DOHH2 (cell line): ENCODE data around the gene SRC.

Experiments
- H3F3A ChIP-seq: fragments of 200-600 bp; sonication (generic), shearing (Covaris generic); 2 replicates; pipeline ENCODE4 v1.6.0; 2016; ENCODE audit warnings: antibody characterized with exemption, mild to moderate bottlenecking; ENCODE audit not compliant: control insufficient read depth, insufficient read depth
- H3K27ac ChIP-seq: fragments of 200-600 bp; sonication (generic); 2 replicates; pipeline ENCODE4 v1.5.1; 2014; ENCODE audit warnings: low read depth, mild to moderate bottlenecking, low read length, moderate library complexity
- H3K27me3 ChIP-seq: fragments of 200-600 bp; sonication (generic); 2 replicates; pipeline ENCODE4 v1.6.1; 2014; ENCODE audit warnings: mild to moderate bottlenecking, low read length, mixed read lengths; ENCODE audit not compliant: control insufficient read depth
- H3K36me3 ChIP-seq: fragments of 200-600 bp; sonication (generic); 2 replicates; pipeline ENCODE4 v1.6.1; 2014; ENCODE audit warnings: mild to moderate bottlenecking, low read length, moderate library complexity, mixed read lengths; ENCODE audit not compliant: control insufficient read depth
- H3K4me1 ChIP-seq: fragments of 200-600 bp; sonication (generic); 2 replicates; pipeline ENCODE4 v1.6.1; 2014; ENCODE audit warnings: mild to moderate bottlenecking, low read length, mixed read lengths; ENCODE audit not compliant: control insufficient read depth
- H3K4me2 ChIP-seq: fragments of 200-600 bp; sonication (generic); 2 replicates; pipeline ENCODE4 v1.6.0; 2014; ENCODE audit warnings: mild to moderate bottlenecking, low read length, moderate library complexity
- H3K4me3 ChIP-seq: fragments of 200-600 bp; sonication (generic); 2 replicates; pipeline ENCODE4 v1.5.1; 2014; ENCODE audit warnings: mild to moderate bottlenecking, low read length, mixed read lengths
- H3K79me2 ChIP-seq: fragments of 200-600 bp; sonication (generic); 2 replicates; pipeline ENCODE4 v1.6.1; 2014; ENCODE audit warnings: mild to moderate bottlenecking, low read length, mixed read lengths; ENCODE audit not compliant: control insufficient read depth
- H3K9me2 ChIP-seq: fragments of 200-600 bp; sonication (generic); replicated peaks from 2 replicates; pipeline ENCODE4 v1.6.1; 2014; ENCODE audit warnings: mild to moderate bottlenecking, low read length, mixed read lengths; ENCODE audit not compliant: control insufficient read depth
- H3K9me3 ChIP-seq: fragments of 200-600 bp; sonication (generic); 2 replicates; pipeline ENCODE4 v1.6.1; 2014; ENCODE audit warnings: antibody characterized with exemption, low read length, mixed read lengths; ENCODE audit not compliant: control insufficient read depth, insufficient read depth
- H4K20me1 ChIP-seq: fragments of 200-600 bp; sonication (generic); 2 replicates; pipeline ENCODE4 v1.6.0; 2014; ENCODE audit warnings: low read depth, mild to moderate bottlenecking, antibody characterized with exemption, low read length, moderate library complexity; ENCODE audit not compliant: control insufficient read depth, insufficient read depth
- EZH2phosphoT487 ChIP-seq: fragments of 200-600 bp; sonication (generic); IDR thresholded peaks from 2 replicates; pipeline ENCODE4 v1.6.1; 2017; ENCODE audit warnings: borderline replicate concordance, mild to moderate bottlenecking, antibody characterized with exemption, low read length, moderate library complexity, mixed read lengths
- TF ChIP-seq, protein P1 (sequence below): fragments of 200-600 bp; sonication (generic); IDR thresholded peaks from one replicate; pipeline ENCODE4 v1.5.1; 2014; ENCODE audit warnings: antibody characterized with exemption, mild to moderate bottlenecking, low read depth, low read length; ENCODE audit not compliant: poor library complexity, severe bottlenecking

SRC gene

DNA sequence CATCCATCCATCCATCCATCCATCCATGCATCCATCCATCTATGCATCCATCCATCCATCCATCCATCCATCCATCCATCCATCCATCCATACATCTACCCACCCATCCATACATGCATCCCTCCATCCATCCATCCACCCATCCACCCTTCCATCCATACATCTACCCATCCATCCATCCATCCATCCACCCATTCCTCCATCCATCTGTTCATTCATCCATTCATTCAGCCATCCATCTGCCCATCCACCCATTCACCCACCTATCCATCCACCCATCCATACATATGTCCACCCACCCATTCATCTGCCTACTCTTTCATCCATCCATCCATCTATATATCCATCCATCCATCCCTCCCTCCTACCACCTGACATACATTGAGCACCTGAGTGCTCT is 104.4 kb downstream of the SRC start:
- H3F3A ChIP-seq, result no peaks in the 10 kb centered on the region
- H3K4me2 ChIP-seq, result no peak overlapping the region
- H3K36me3 ChIP-seq, result no peaks in the 10 kb centered on the region
- no peak for TF ChIP-seq EZH2phosphoT487
- TF ChIP-seq, protein P1, sequence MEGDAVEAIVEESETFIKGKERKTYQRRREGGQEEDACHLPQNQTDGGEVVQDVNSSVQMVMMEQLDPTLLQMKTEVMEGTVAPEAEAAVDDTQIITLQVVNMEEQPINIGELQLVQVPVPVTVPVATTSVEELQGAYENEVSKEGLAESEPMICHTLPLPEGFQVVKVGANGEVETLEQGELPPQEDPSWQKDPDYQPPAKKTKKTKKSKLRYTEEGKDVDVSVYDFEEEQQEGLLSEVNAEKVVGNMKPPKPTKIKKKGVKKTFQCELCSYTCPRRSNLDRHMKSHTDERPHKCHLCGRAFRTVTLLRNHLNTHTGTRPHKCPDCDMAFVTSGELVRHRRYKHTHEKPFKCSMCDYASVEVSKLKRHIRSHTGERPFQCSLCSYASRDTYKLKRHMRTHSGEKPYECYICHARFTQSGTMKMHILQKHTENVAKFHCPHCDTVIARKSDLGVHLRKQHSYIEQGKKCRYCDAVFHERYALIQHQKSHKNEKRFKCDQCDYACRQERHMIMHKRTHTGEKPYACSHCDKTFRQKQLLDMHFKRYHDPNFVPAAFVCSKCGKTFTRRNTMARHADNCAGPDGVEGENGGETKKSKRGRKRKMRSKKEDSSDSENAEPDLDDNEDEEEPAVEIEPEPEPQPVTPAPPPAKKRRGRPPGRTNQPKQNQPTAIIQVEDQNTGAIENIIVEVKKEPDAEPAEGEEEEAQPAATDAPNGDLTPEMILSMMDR, result no peak
- H3K9me3 ChIP-seq, result no peaks in the 10 kb centered on the region
- H3K79me2 ChIP-seq, result no peaks in the 10 kb centered on the region
- H3K4me3 ChIP-seq, result no peak overlapping the region
- peaks cover 4% of the 10 kb centered on the region; the same call in 1 of the 2 replicates for H3K27me3 ChIP-seq
- H3K27ac ChIP-seq, result no peak overlapping the region
- no peaks in the 10 kb centered on the region for H3K9me2 ChIP-seq
- H4K20me1 ChIP-seq, result no peaks in the 10 kb centered on the region
- no peaks in the 10 kb centered on the region for H3K4me1 ChIP-seq

GRCh38 chr20:37451616-37452015 is 105.7 kb downstream of the SRC start:
- H3K27ac ChIP-seq, result no peak overlapping the region
- no peaks in the 10 kb centered on the region for H3K79me2 ChIP-seq
- H3K4me3 ChIP-seq, result no peak overlapping the region
- TF ChIP-seq, protein P1, result no peak
- TF ChIP-seq EZH2phosphoT487, result no peak
- no peaks in the 10 kb centered on the region for H4K20me1 ChIP-seq
- no peaks in the 10 kb centered on the region for H3K4me1 ChIP-seq
- no peaks in the 10 kb centered on the region for H3F3A ChIP-seq
- H3K9me2 ChIP-seq, result no peaks in the 10 kb centered on the region
- H3K9me3 ChIP-seq, result no peaks in the 10 kb centered on the region
- no peaks in the 10 kb centered on the region for H3K36me3 ChIP-seq
- H3K4me2 ChIP-seq, result no peak overlapping the region
- H3K27me3 ChIP-seq, result peaks cover 6% of the 10 kb centered on the region; the same call in 1 of the 2 replicates

DNA sequence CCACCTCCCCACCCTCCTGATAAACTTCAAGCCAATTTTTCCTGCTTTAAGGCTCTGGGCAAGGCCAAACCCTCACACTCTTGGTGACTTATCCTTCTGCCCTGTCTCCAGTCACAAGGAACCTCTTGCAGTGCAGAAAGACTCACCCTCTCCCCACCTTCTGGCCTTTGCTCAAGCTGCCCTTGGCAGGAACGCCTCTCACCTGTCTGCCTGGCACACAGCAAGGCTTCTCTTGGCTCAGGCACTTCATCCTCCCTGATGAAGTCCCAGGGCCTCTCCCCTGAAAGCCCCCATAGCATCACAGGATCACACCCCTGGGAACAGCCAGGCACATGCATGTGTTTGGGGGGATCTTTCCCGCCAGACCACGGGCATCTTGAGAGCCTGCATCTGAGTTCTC is 106.3 kb downstream of the SRC start:
- Histone ChIP-seq H3K79me2 (no peaks in the 10 kb centered on the region), H3K4me3 (no peak overlapping the region), H3K4me1 (no peaks in the 10 kb centered on the region), H3K4me2 (no peak overlapping the region), H3K9me2 (no peaks in the 10 kb centered on the region), H3K27me3 (peaks cover 6% of the 10 kb centered on the region; the same call in 1 of the 2 replicates), H3K27ac (no peak overlapping the region), H4K20me1 (no peaks in the 10 kb centered on the region), H3K36me3 (no peaks in the 10 kb centered on the region), H3F3A (no peaks in the 10 kb centered on the region), H3K9me3 (no peaks in the 10 kb centered on the region)
- TF ChIP-seq, protein P1, result no peak

DNA sequence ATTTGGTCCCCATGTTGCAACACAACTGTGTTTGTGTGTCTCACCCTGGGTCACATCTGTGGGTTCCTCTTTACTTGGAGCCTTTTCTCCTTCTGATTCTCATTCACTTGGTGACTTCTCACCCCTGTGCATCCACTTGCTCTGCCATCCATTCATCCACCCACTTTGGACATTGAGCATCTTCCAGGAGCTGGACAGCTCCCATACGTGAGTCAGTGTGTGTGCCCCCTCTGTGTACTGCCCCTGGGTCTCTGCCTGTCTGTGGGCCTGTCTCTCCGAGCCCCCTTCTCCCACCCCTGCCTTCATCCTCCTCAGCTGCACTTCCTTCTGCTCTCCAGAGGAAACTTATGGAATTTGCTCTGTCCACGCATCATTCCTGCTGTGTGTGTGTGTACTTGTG is 107.3 kb downstream of the SRC start:
- H3K9me3 ChIP-seq, result no peaks in the 10 kb centered on the region
- no peak overlapping the region for H3K27ac ChIP-seq
- no peaks in the 10 kb centered on the region for H3K4me1 ChIP-seq
- H3K4me3 ChIP-seq, result no peak overlapping the region
- H3K4me2 ChIP-seq, result no peak overlapping the region
- no peaks in the 10 kb centered on the region for H3K79me2 ChIP-seq
- H3F3A ChIP-seq, result no peaks in the 10 kb centered on the region
- H3K9me2 ChIP-seq, result no peaks in the 10 kb centered on the region
- no peaks in the 10 kb centered on the region for H3K36me3 ChIP-seq
- TF ChIP-seq EZH2phosphoT487, result no peak
- TF ChIP-seq, protein P1, result no peak
- peaks cover 6% of the 10 kb centered on the region; the same call in 1 of the 2 replicates for H3K27me3 ChIP-seq
- no peaks in the 10 kb centered on the region for H4K20me1 ChIP-seq
